ENCODE measurements around the gene MISP. TPM values are rescaled to one million over a fixed set of nuclear protein-coding genes. Genes with fewer than 3 reads are reported as not detected.

Gene MISP
- total RNA-seq, 1 experiment from 2014 or later: 5.8 TPM

DNA sequence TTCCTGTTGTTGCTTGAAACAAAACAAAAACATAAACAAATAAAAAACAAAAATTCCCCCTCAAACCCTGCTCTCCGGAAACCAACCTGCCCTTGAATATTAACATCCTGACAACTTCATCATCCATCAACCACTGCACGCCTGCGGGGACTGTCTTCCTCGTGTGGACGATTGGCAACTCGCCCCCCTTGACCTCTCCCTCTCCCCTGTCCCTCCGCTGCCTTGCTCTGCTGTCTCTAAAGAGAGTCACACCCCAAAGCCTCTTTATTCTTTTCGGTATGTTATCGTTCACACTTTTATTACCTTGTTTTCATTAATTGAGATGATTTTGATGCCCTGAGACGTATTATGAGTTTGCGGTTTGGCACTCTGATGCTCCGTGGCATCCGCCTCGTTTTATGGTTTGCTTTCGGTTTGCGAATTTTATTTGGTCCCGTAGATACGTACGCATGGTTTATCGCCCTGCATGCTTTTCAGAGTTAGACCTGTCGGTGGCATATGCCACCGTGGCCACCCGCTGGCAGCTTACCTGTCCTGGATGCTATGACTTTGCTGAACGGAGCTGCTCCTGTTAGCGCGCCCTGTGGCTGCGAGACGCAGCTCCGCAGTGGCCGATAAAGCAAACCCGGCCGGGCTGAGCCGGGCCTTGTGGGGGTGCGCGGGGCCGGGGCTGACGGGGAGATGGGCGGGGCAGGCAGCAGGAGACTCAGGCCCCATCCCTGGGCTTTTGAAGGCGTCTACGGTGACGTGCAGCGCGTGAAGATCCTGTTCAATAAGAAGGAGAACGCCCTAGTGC is 56.9 kb downstream of the MISP start:
- ChIA-PET CTCF (no interaction called here), POLR2A (no interaction called here)
- in situ Hi-C loops (cut with HindIII; ENCODE audit: low pct_unique_long_range_greater_than_20kb, low sequenced_read_pairs) (no loop called here), intact Hi-C loops (cut with micrococcal nuclease; ENCODE audit: unreplicated experiment) (no loop called here)
- BruUV-seq (replicated peaks): TSS peak; percentile 36
- H3K4me1 ChIP-seq (ENCODE audit: control insufficient read depth, insufficient read depth, low read length): no peaks in the 10 kb centered on the region
- TF ChIP-seq SIN3A (IDR thresholded peaks at IDR 0.05; ENCODE audit: borderline replicate concordance, insufficient read depth, low read depth, low read length): no peak
- TF ChIP-seq, protein P1, sequence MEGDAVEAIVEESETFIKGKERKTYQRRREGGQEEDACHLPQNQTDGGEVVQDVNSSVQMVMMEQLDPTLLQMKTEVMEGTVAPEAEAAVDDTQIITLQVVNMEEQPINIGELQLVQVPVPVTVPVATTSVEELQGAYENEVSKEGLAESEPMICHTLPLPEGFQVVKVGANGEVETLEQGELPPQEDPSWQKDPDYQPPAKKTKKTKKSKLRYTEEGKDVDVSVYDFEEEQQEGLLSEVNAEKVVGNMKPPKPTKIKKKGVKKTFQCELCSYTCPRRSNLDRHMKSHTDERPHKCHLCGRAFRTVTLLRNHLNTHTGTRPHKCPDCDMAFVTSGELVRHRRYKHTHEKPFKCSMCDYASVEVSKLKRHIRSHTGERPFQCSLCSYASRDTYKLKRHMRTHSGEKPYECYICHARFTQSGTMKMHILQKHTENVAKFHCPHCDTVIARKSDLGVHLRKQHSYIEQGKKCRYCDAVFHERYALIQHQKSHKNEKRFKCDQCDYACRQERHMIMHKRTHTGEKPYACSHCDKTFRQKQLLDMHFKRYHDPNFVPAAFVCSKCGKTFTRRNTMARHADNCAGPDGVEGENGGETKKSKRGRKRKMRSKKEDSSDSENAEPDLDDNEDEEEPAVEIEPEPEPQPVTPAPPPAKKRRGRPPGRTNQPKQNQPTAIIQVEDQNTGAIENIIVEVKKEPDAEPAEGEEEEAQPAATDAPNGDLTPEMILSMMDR (IDR thresholded peaks at IDR 0.05): no peak
- no peak for TF ChIP-seq POLR2AphosphoS5 (IDR thresholded peaks at IDR 0.05; ENCODE audit: low read depth, low read length)
- TF ChIP-seq TCF7L2 (IDR thresholded peaks at IDR 0.05; ENCODE audit: low read depth, low read length): no peak
- TF ChIP-seq, protein P2, sequence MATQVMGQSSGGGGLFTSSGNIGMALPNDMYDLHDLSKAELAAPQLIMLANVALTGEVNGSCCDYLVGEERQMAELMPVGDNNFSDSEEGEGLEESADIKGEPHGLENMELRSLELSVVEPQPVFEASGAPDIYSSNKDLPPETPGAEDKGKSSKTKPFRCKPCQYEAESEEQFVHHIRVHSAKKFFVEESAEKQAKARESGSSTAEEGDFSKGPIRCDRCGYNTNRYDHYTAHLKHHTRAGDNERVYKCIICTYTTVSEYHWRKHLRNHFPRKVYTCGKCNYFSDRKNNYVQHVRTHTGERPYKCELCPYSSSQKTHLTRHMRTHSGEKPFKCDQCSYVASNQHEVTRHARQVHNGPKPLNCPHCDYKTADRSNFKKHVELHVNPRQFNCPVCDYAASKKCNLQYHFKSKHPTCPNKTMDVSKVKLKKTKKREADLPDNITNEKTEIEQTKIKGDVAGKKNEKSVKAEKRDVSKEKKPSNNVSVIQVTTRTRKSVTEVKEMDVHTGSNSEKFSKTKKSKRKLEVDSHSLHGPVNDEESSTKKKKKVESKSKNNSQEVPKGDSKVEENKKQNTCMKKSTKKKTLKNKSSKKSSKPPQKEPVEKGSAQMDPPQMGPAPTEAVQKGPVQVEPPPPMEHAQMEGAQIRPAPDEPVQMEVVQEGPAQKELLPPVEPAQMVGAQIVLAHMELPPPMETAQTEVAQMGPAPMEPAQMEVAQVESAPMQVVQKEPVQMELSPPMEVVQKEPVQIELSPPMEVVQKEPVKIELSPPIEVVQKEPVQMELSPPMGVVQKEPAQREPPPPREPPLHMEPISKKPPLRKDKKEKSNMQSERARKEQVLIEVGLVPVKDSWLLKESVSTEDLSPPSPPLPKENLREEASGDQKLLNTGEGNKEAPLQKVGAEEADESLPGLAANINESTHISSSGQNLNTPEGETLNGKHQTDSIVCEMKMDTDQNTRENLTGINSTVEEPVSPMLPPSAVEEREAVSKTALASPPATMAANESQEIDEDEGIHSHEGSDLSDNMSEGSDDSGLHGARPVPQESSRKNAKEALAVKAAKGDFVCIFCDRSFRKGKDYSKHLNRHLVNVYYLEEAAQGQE (IDR thresholded peaks at IDR 0.05; ENCODE audit: insufficient read depth in 1 of 2, low read depth in 2 of 2, low read length in 1 of 2): no peak
- DNase-seq (ENCODE audit: low read depth, low spot score) (no peak), ATAC-seq (no peak)
- H3K4me3 ChIP-seq (ENCODE audit: low read depth in 2 of 2, low read length in 2 of 2): no peak overlapping the region
- H3K36me3 ChIP-seq (ENCODE audit: control insufficient read depth, insufficient read depth, low read length): peaks cover 12% of the 10 kb centered on the region
- no peaks in the 10 kb centered on the region for H3K9me3 ChIP-seq (ENCODE audit: control insufficient read depth, insufficient read depth, low read depth, low read length)
- H3K27ac ChIP-seq (ENCODE audit: low read length): no peak overlapping the region
- no peaks in the 10 kb centered on the region for H3K27me3 ChIP-seq (ENCODE audit: control insufficient read depth, insufficient read depth, low read length)

GRCh38 chr19:808423-808775 is 57.5 kb downstream of the MISP start:
- no peaks in the 10 kb centered on the region for H3K27me3 ChIP-seq (ENCODE audit: control insufficient read depth, insufficient read depth, low read length)
- H3K4me1 ChIP-seq (ENCODE audit: control insufficient read depth, insufficient read depth, low read length): no peaks in the 10 kb centered on the region
- intact Hi-C loops (cut with micrococcal nuclease; ENCODE audit: unreplicated experiment) (no loop called here), in situ Hi-C loops (cut with HindIII; ENCODE audit: low pct_unique_long_range_greater_than_20kb, low sequenced_read_pairs) (no loop called here)
- no peak overlapping the region for H3K27ac ChIP-seq (ENCODE audit: low read length)
- ATAC-seq (no peak), DNase-seq (ENCODE audit: low read depth, low spot score) (no peak)
- POLR2A ChIA-PET: no interaction called here
- CTCF ChIA-PET: no interaction called here
- BruUV-seq (replicated peaks): no TSS peak
- H3K9me3 ChIP-seq (ENCODE audit: control insufficient read depth, insufficient read depth, low read depth, low read length): no peaks in the 10 kb centered on the region
- H3K4me3 ChIP-seq (ENCODE audit: low read depth in 2 of 2, low read length in 2 of 2): no peak overlapping the region
- peaks cover 12% of the 10 kb centered on the region for H3K36me3 ChIP-seq (ENCODE audit: control insufficient read depth, insufficient read depth, low read length)
- TF ChIP-seq TCF7L2 (IDR thresholded peaks at IDR 0.05; ENCODE audit: low read depth, low read length): no peak
- TF ChIP-seq, protein P1 (IDR thresholded peaks at IDR 0.05): no peak
- no peak for TF ChIP-seq POLR2AphosphoS5 (IDR thresholded peaks at IDR 0.05; ENCODE audit: low read depth, low read length)
- TF ChIP-seq SIN3A (IDR thresholded peaks at IDR 0.05; ENCODE audit: borderline replicate concordance, insufficient read depth, low read depth, low read length): no peak
- TF ChIP-seq, protein P2 (IDR thresholded peaks at IDR 0.05; ENCODE audit: insufficient read depth in 1 of 2, low read depth in 2 of 2, low read length in 1 of 2): no peak

All from Panc1 (cell line).